ENCODE results near the gene NIPA2.

NIPA2 gene

DNA sequence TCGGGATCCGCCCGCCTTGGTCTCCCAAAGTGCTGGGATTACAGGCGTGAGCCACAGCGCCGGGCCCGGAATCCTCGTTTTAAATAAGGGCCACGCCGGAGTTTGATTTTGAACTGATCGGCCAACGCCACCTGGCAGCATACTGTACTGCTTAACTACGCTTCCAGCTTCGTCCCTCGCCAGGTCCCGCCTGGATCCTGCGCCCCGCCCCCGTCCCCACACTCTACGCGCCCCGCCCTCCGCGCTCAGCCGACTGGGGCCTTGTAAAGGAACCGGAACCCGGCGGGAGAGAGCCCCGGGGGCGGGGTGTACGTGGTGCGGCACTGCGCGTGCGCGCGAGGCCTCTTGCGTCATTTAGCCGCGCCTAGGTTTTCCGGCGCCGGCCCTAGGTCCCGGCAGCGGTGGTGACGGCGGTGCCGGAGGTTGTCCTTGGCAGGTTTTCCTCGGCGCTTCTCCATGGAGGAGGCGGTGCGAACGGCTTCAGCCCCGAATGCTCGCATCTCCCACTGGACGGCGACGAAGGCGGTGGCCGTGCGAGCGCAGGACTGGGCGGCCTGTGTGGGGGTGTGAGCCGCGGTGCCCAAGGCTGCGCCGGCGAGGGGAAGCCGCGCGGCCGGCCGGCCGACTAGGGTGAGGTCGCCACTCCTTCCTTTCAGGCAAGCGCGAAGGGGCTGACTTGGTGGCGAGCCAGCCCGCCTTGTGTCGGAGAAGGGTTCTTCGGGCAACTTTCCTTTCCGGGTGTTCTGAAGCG, at the start of gene NIPA2:
NIPA2 (plus strand) TSS at position 375 of the 751 bp plus-strand sequence. CDS start 13,066 bp downstream, outside the sequence.
- Histone ChIP-seq H3K36me3 (replicated peaks; ENCODE audit: insufficient read depth, low read length) (no peaks in the 10 kb centered on the region; the same call in 1 of the 2 replicates), H3K4me1 (ENCODE audit: low read length) (peaks cover 9% of the 10 kb centered on the region), H3K4me3 (ENCODE audit: low read length) (peak within 1 kb of the TSS; percentile 81), H3K9me3 (replicated peaks; ENCODE audit: insufficient read depth, low read length) (no peaks in the 10 kb centered on the region), H3K79me2 (ENCODE audit: low read length) (peaks cover 50% of the 10 kb centered on the region), H3K9me2 (replicated peaks; ENCODE audit: insufficient read depth, low read length) (no peaks in the 10 kb centered on the region), H3K9ac (ENCODE audit: low read length) (peak within 1 kb of the TSS; percentile 85), H3F3A (ENCODE audit: insufficient read depth, low read length) (peaks cover 15% of the 10 kb centered on the region), H3K27ac (ENCODE audit: low read length) (peak within 1 kb of the TSS; percentile 81), H3K27me3 (replicated peaks; ENCODE audit: insufficient read depth, low read length) (no peaks in the 10 kb centered on the region), H3K4me2 (ENCODE audit: low read depth, low read length) (peak within 1 kb of the TSS; percentile 80), H2AFZ (ENCODE audit: low read length) (peak within 1 kb of the TSS; percentile 76), H4K20me1 (ENCODE audit: insufficient read depth, low read length) (peaks cover 8% of the 10 kb centered on the region)
- DNase-seq = peak; percentile 99
- no peak for TF ChIP-seq EZH2phosphoT487 (IDR thresholded peaks at IDR 0.05; ENCODE audit: low read length)
- no peak for TF ChIP-seq EZH2 (optimal IDR thresholded peaks at IDR 0.05; ENCODE audit: low read depth, low read length)
- TF ChIP-seq, protein P1, sequence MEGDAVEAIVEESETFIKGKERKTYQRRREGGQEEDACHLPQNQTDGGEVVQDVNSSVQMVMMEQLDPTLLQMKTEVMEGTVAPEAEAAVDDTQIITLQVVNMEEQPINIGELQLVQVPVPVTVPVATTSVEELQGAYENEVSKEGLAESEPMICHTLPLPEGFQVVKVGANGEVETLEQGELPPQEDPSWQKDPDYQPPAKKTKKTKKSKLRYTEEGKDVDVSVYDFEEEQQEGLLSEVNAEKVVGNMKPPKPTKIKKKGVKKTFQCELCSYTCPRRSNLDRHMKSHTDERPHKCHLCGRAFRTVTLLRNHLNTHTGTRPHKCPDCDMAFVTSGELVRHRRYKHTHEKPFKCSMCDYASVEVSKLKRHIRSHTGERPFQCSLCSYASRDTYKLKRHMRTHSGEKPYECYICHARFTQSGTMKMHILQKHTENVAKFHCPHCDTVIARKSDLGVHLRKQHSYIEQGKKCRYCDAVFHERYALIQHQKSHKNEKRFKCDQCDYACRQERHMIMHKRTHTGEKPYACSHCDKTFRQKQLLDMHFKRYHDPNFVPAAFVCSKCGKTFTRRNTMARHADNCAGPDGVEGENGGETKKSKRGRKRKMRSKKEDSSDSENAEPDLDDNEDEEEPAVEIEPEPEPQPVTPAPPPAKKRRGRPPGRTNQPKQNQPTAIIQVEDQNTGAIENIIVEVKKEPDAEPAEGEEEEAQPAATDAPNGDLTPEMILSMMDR (IDR thresholded peaks at IDR 0.05; ENCODE audit: low read length) = no peak

DNA sequence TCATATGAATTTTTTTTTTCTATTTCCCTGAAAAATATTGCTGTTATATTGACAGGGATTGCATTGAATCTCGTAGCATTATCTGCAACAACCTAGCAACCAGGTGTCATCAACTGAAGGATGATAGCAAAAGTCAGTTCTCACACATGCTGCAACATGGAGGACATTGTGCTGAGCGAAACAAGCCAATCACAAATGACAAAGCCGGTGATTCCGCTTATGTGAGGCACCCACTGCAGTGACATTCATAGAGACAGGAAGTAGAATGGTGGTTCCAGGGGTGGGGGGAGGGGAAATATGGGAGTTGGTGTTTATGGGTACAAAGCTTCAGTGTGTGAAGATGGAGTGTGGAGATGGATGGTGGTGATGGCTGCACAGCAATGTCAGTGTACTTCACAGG, 44.4 kb upstream of the NIPA2 start:
- no peaks in the 10 kb centered on the region for H3K9me3 ChIP-seq (replicated peaks; ENCODE audit: insufficient read depth, low read length)
- H3K9me2 ChIP-seq (replicated peaks; ENCODE audit: insufficient read depth, low read length) = no peaks in the 10 kb centered on the region
- no peak overlapping the region for H3K9ac ChIP-seq (ENCODE audit: low read length)
- H3K4me3 ChIP-seq (ENCODE audit: low read length) = no peak overlapping the region
- H3K4me1 ChIP-seq (ENCODE audit: low read length) = peaks cover 13% of the 10 kb centered on the region
- no peaks in the 10 kb centered on the region for H4K20me1 ChIP-seq (ENCODE audit: insufficient read depth, low read length)
- H2AFZ ChIP-seq (ENCODE audit: low read length) = no peak overlapping the region
- H3K36me3 ChIP-seq (replicated peaks; ENCODE audit: insufficient read depth, low read length) = peaks cover 4% of the 10 kb centered on the region
- H3F3A ChIP-seq (ENCODE audit: insufficient read depth, low read length) = peaks cover 20% of the 10 kb centered on the region
- H3K27ac ChIP-seq (ENCODE audit: low read length) = no peak overlapping the region
- no peak for TF ChIP-seq EZH2phosphoT487 (IDR thresholded peaks at IDR 0.05; ENCODE audit: low read length)
- TF ChIP-seq, protein P1 (IDR thresholded peaks at IDR 0.05; ENCODE audit: low read length) = no peak
- TF ChIP-seq EZH2 (optimal IDR thresholded peaks at IDR 0.05; ENCODE audit: low read depth, low read length) = no peak
- H3K4me2 ChIP-seq (ENCODE audit: low read depth, low read length) = no peak overlapping the region
- H3K79me2 ChIP-seq (ENCODE audit: low read length) = peaks cover 88% of the 10 kb centered on the region
- DNase-seq = no peak
- no peaks in the 10 kb centered on the region for H3K27me3 ChIP-seq (replicated peaks; ENCODE audit: insufficient read depth, low read length)

DNA sequence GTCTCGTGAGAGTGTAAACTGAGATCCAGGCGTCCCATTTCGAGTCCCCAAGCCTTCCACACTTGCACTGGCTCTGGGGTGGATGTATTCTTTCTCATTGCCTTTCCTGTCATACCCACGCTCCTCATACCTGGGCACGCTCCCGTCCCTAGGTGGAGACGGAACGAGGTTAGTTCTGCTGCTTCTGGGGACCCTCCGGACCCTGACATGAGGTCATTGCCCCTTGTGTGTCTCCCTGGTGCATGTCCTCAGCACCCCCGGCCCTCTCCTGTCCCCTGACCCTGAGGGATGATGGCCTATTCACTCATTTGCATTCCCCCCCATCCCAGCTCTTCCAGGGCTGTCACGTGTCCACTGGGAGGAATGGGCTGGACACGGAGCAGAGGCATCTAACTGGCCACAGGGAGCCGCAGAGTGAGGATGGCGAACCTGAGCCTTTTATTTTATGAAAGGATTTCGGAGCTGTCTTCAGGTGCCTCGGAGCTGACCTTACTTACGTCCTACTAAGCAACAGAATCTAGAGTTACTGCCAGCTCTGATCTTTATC, 43.8 kb upstream of the NIPA2 start:
- no peak overlapping the region for H2AFZ ChIP-seq (ENCODE audit: low read length)
- H3K4me3 ChIP-seq (ENCODE audit: low read length) = no peak overlapping the region
- no peaks in the 10 kb centered on the region for H3K9me2 ChIP-seq (replicated peaks; ENCODE audit: insufficient read depth, low read length)
- no peak overlapping the region for H3K9ac ChIP-seq (ENCODE audit: low read length)
- DNase-seq = no peak
- no peak overlapping the region for H3K27ac ChIP-seq (ENCODE audit: low read length)
- no peaks in the 10 kb centered on the region for H4K20me1 ChIP-seq (ENCODE audit: insufficient read depth, low read length)
- no peaks in the 10 kb centered on the region for H3K9me3 ChIP-seq (replicated peaks; ENCODE audit: insufficient read depth, low read length)
- no peak overlapping the region for H3K4me2 ChIP-seq (ENCODE audit: low read depth, low read length)
- H3K36me3 ChIP-seq (replicated peaks; ENCODE audit: insufficient read depth, low read length) = no peaks in the 10 kb centered on the region
- H3K4me1 ChIP-seq (ENCODE audit: low read length) = peaks cover 13% of the 10 kb centered on the region
- H3F3A ChIP-seq (ENCODE audit: insufficient read depth, low read length) = peaks cover 20% of the 10 kb centered on the region
- no peaks in the 10 kb centered on the region for H3K27me3 ChIP-seq (replicated peaks; ENCODE audit: insufficient read depth, low read length)
- TF ChIP-seq, protein P1 (IDR thresholded peaks at IDR 0.05; ENCODE audit: low read length) = no peak
- no peak for TF ChIP-seq EZH2 (optimal IDR thresholded peaks at IDR 0.05; ENCODE audit: low read depth, low read length)
- TF ChIP-seq EZH2phosphoT487 (IDR thresholded peaks at IDR 0.05; ENCODE audit: low read length) = no peak
- peaks cover 87% of the 10 kb centered on the region for H3K79me2 ChIP-seq (ENCODE audit: low read length)
